HG03135 (cell line): ENCODE measurements around the gene LTA4H.
"Not testable (repeated sequence)": the region's sequence is repeated elsewhere in the genome, so short reads cannot be mapped to it uniquely, and the experiment has no call there.

Source experiments
- ATAC-seq: cut with Tn5 transposase; IDR thresholded peaks from one replicate; pipeline ENCODE4 v1.9.1; 2021; ENCODE audit warnings: mild to moderate bottlenecking, moderate library complexity; ENCODE audit not compliant: unreplicated experiment

LTA4H gene

GRCh38 chr12:96035283-96036236 lies at the start of gene LTA4H:
Gene LTA4H (minus strand): TSS chr12:96035587. CDS start chr12:96035519, 68 bp downstream.
- ATAC-seq: peak; percentile 93

GRCh38 chr12:96084624-96085023 lies 49.2 kb upstream of the LTA4H start:
- no peak for ATAC-seq

DNA sequence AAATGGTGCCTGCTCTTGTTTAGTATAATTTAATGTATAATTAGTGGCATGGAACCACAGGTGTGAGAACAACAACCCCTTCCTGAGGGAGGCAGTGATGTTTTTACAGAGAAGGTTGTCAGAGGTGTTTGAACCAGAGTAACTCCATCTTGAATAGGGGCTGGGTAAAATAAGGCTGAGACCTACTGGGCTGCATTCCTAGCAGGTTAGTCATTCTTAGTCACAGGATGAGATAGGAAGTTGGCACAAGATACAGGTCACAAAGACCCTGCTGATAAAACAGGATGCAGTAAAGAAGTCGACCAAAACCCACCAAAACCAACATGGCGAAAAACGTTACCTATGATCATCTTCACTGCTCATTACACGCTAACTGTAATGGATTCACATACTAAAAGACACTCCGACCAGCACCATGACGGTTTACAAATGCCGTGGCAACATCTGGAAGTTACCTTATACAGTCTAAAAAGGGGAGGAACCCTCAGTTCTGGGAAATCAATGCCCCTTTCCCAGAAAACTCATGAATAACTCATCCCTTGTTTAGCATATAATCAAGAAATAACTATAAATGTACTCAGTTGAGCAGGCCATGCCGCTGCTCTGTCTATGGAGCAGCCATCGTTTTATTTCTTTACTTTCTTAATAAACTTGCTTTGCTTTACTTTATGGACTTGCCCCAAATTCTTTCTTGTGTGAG lies 47.8 kb upstream of the LTA4H start:
- no peak for ATAC-seq

DNA sequence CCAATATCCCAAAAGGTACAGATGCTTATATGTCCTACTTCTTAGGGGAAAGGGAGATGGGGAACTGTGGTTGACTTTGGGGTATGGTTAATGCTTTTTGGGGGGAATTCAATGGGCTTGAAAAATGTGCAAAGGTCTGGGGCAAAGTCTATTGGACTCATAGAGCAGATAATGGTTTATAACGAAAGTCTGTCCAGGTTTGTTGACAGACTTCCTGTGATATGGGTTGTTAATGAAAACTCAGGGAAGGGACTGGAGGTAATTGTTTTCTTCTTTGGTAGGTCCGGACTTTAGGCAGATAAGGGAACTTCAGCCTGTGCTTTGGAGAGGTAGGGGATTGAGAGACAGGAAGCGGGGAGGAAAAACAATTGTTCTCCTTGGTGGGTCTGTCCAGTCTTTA lies 46.2 kb upstream of the LTA4H start:
- ATAC-seq: no peak

DNA sequence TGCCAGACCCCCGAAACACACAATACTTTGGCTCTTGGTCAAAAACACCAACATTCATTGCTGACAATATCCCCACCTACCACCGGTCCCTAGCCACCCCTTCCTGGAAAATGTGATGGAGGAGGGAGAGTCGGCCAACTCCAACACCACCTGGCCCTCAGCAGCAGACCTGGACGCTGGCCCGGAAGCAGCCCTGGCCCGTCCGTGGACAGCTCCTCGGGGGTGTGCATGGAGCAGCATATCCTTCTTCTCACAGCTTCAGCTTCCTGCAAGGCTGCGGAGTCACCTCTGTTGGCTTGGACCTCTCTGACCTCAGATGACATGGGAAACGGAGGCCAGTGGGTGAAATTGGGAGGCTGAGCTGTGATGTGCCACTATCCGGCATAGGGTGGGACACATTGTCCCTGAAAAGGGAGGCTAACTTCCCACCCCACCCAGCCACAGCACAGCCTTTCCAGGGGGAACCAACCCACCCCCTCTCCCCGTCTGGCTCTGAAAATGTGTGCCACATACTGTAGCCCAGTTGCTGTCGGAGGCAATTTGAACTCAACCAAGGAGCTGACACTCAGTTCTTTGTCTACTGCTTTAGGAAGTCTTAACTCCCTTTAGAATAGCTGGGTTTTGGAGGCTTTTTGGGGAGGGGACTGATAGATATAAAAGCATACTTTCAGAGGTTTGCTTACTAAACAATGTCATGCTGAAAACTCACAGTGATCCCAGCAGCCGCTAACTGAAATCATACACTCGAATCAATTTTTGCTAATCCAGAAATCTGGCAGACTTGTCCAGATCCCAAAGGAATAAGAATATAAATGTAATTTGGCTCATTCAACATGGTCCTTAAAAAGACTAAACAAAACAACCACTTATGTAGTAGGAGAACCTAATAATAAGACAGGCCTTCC lies 43.1 kb upstream of the LTA4H start:
- no peak for ATAC-seq

GRCh38 chr12:96077081-96077480 lies 41.7 kb upstream of the LTA4H start:
- ATAC-seq: no peak

GRCh38 chr12:96075560-96075959 lies 40.2 kb upstream of the LTA4H start:
- no peak for ATAC-seq

- ATAC-seq: no peak
Observed at GRCh38 chr12:96073346-96074330, 38.3 kb upstream of the LTA4H start.

DNA sequence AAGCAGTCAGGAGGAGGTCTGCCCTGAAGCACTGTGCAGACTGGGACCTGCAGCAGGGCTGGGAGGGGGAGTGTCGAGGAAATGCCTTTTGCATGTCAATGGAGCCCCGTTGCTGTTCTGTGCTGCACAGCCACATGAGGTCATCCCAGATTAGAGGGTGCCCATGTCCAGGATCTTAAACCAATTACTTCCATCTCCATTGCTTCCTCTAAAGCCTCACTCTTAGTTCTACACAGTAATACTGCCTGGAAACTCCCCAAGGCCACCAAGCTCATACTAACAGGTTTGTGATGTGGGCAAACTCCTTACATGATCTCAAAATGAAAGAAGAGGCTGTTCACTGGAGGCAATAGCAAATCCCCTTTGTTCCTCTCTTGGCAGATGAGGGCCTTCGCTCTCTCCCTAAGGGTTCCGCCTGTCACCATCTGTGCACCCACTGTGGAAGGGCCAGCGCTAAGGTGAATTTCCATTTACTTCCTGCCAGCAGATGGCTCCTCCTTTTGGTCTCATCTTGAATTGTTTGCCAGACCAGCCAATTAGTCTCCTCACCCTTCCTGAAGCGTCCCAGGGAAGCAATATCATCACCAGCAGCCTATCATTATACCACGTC lies 35.4 kb upstream of the LTA4H start:
- ATAC-seq: no peak

DNA sequence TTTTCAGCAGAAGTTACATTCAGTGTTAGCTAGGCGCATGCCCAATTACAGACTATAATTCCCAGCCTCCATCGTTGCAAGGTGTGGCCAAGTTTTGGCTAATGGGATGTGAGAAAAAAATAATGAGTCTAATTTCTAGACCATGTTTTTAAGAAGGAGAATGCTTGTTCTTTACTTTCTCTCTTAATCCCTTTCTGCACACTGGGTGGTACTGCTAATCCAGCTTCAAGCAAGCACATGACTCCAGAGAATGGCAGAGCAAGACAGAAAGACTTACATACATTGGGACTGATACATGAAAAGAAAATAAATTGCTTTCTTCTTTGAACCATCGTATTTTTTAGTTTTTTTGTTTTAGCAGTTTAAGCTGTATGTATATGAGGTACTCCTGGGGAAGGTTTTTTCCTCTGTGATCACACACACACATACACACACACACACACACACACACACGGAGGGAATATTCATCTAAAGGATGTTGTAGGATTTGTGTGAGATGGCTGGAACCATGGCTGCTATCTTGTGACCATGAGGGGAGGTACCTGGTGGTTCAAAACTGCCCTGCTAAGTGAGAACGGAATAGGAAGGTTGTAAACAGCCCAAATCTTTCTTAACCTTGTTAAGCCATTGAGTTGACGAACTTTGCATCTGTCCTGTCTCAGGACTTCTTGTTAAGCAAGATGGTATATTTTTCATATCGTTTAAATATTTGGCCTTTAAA lies 34.3 kb upstream of the LTA4H start:
- no peak for ATAC-seq

GRCh38 chr12:96068636-96069035 lies 33.2 kb upstream of the LTA4H start:
- no peak for ATAC-seq

- no peak for ATAC-seq
Observed at GRCh38 chr12:96068111-96068510, 32.7 kb upstream of the LTA4H start.

DNA sequence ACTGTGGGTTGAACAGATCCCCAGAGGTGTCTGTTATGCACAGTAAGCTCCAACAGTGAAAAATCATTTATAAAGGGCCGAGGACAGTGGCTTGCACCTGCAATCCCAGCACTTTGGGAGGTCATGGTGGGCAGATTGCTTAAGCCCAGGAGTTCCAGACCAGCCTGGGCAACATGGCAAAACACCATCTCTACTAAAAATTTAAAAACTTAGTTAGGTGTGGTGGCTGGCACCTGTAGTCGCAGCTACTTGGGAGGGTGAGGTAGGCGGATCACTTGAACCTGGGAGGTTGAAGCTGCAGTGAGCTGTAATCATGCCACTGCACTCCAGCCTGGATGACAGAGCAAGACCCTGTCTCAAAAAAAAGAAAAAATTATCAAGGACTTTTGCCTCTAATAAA lies 30.4 kb upstream of the LTA4H start:
- ATAC-seq: not testable (repeated sequence)

GRCh38 chr12:96064966-96065365 lies 29.6 kb upstream of the LTA4H start:
- no peak for ATAC-seq

DNA sequence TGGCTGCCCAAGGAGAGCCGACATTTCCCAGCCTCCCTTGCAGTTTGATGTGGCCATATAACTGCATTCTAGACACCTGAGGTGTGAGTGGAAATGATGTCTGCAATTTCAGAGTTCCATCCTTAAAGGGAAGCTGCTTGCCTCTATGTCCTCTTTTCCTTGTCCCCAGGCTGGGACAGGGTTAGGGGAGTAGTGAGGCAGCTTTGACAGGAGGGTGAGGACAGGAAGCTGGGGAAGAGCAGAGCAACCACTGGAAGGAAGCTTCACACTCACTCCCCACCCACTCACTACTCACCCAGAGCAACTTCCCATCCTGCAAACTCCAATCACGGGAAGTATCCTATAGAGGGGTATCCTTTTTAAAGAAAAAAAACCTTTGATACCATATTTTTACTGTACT lies 28.9 kb upstream of the LTA4H start:
- ATAC-seq: no peak

DNA sequence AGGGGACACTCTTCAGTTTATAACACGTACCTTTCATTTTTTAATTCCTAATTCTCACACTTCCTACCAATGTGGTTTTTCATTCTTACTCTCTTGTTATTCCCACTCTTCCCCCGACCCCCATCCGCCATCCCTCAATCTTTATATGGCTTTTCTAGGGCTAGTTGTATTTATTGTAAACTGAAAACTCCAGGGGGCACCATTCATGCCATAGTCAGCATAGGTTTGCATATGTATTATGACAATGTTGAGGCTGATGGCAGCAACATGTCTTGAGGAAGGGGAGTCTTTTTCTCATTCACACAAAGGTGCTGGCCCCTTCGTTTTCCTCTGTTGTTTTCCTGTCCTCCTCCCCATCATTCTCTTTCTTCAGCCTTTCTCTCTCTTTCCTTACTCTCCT lies 27.7 kb upstream of the LTA4H start:
- no peak for ATAC-seq

- ATAC-seq: peak; percentile 67
Observed at GRCh38 chr12:96061864-96062453, 26.6 kb upstream of the LTA4H start.

DNA sequence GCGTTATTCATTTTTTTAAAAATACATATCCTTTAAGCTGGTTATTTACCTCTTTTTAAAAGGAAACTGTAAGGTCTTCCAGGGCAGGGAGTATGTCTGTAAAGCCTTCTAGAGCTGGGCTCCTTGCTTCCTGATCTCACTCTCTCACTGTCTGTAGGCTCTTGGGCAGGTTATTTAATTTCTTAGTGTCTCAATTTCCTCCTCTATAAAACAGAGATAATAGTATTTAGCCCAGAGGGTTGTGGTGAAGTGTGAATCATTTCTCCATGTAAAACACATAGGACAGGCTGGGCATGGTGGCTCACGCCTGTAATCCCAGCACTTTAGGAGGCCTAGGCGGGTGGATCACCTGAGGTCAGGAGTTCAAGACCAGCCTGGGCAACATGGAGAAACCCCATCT lies 25.9 kb upstream of the LTA4H start:
- ATAC-seq: no peak
